Lung (tissue), 12 donors: ENCODE measurements around the gene NTN3. TPM values are rescaled to one million over a fixed set of nuclear protein-coding genes. Genes with fewer than 3 reads are reported as not detected.

Experiments
- ATAC-seq: fragments of 200-7000 bp; cut with Tn5 transposase; one replicate; pipeline ENCODE4 v1.9.1; 2020; ENCODE audit warnings: moderate number of reproducible peaks; ENCODE audit not compliant: insufficient read depth, low FRiP score
- DNase-seq, 3 donors: peaks; one replicate each; pipeline ENCODE4 v3.0.0-alpha.2; 2013 to 2017
- H3K27ac ChIP-seq, 2 donors: one replicate each; pipeline ENCODE4 v1.5.1; 2013; ENCODE audit warnings: mild to moderate bottlenecking in 2 of 2, moderate library complexity in 2 of 2, control low read depth in 1 of 2, inconsistent platforms in 1 of 2, low read depth in 1 of 2, low read length in 1 of 2
- H3K27me3 ChIP-seq, 3 donors: one replicate each; pipeline ENCODE4 v1.5.1; 2013; ENCODE audit warnings: low read length in 2 of 3; ENCODE audit not compliant: control insufficient read depth in 3 of 3, insufficient read depth in 3 of 3
- H3K36me3 ChIP-seq, 4 donors: one replicate each; pipeline ENCODE4 v1.5.1; 2013; ENCODE audit warnings: low read length in 4 of 4, mild to moderate bottlenecking in 1 of 4, moderate library complexity in 1 of 4; ENCODE audit not compliant: control insufficient read depth in 4 of 4, insufficient read depth in 4 of 4
- H3K4me1 ChIP-seq, 5 donors: one replicate each; pipeline ENCODE4 v1.5.1; 2013; ENCODE audit warnings: low read length in 5 of 5, mild to moderate bottlenecking in 2 of 5, moderate library complexity in 1 of 5; ENCODE audit not compliant: control insufficient read depth in 5 of 5, insufficient read depth in 5 of 5
- H3K4me3 ChIP-seq: one replicate; pipeline ENCODE4 v1.5.1; 2013; ENCODE audit warnings: mild to moderate bottlenecking, control low read depth, moderate library complexity
- H3K9ac ChIP-seq, 2 donors: one replicate each; pipeline ENCODE4 v1.5.1; 2013; ENCODE audit warnings: low read length in 2 of 2, control low read depth in 1 of 2; ENCODE audit not compliant: insufficient read depth in 1 of 2
- H3K9me3 ChIP-seq, 4 donors: one replicate each; pipeline ENCODE4 v1.5.1; 2013; ENCODE audit warnings: low read length in 3 of 4, mild to moderate bottlenecking in 1 of 4, moderate library complexity in 1 of 4; ENCODE audit not compliant: control insufficient read depth in 4 of 4, insufficient read depth in 3 of 4
- CTCF ChIP-seq: IDR thresholded peaks from 2 replicates; pipeline ENCODE4 v1.5.1; 2012; ENCODE audit warnings: mild to moderate bottlenecking; ENCODE audit errors: control extremely low read depth, extremely low read depth
- WGBS, 2 donors: extraction: QIAGEN DNeasy Blood & Tissue Kit; methylation state at CpG; one replicate each; pipeline ENCODE4 v1.1.7; 2013; 5-methylcytosine and 5-hydroxymethylcytosine counted together
- polyA plus RNA-seq, 2 donors: library from polyadenylated mRNA; stranded (reverse); fragments of 200-250 nt; gene quantifications; one replicate each; pipeline ENCODE4 v1.2.1, GENCODE V29; 2013
- total RNA-seq, 2 donors: library from RNA; depleted of rRNA in 1 of 2; stranded (reverse); fragments of >200 nt in 1 of 2; gene quantifications; one replicate each; pipeline ENCODE4 v1.2.1, GENCODE V29; 2014 to 2021
- donor health status: control.
- donor health status: control.
- donor health status: Bipolar disorder and iron deficiency.
- donor health status: healthy.
- donor health status: DM: yes; HTN: yes; CAD: no.

The NTN3 gene
- total and polyA plus RNA-seq, 4 donors = 0.06 to 2.4 TPM; not detected in 2

DNA sequence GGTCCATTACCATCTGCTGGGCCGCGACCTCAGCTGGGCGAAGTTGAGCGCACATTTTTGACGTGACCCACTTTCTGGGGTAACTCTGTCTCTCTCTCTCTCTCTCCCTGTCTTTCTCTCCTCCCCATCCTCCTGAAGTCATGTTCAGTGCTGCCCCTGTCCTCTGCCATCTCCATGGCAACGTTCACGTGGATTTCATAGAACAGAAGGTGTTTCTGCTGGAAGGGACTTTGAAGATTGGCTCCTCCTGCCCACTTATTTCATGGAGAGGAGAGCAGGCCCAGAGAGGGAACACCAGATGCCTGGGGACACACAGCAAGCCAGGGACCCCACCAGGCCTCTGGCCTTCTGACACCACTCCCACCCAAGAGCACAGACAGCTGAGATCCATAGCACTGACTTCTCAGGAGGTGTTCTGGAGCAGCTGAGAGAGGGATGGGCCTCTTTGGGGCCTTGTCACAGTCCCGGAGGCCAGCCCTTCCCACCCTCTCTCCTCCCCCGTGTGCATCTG is 46.0 kb upstream of the NTN3 start:
- H3K36me3 ChIP-seq = no peaks in the 10 kb centered on the region
- H3K4me3 ChIP-seq = no peak overlapping the region
- no peak for ATAC-seq
- H3K9ac ChIP-seq = no peak overlapping the region
- DNase-seq = no peak
- H3K27ac ChIP-seq = no peak overlapping the region
- H3K27me3 ChIP-seq = no peaks in the 10 kb centered on the region
- H3K9me3 ChIP-seq = no peaks in the 10 kb centered on the region
- TF ChIP-seq CTCF = no peak
- H3K4me1 ChIP-seq = peaks cover 0 to 6% (median 4%) of the 10 kb centered on the region in 5 donors
- 89% methylated on average over 9 of the region's 9 CpGs for WGBS, 2 donors

DNA sequence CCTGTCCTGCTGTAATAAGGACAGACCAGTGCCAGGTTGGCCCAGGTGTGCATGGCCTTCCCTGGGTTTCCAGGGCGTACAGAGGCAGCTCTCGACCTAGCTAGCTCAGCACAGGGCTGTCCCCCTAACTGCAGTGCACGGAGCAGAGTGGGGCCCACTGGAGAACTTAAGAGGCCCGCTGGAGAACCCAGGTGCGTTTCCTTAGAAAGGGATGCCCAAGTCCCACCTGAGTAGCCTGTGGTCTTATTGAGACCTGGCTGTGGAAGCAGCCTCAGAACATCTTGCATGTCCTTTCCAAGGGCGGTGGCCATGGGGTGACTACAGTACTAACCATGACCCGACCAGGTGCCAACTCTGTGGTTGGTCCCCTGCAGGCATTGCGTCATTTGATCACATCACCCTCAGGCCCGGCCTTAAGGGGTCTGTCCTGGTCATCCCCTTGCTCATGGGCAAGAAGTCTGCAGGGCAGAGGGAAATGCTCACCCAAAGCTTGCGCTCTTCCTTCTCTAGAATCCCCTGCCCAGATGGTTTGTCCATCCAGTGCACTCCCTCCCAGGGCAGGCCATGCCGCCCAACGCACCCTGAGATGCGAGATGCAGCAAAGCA is 45.2 kb upstream of the NTN3 start:
- H3K9ac ChIP-seq = no peak overlapping the region
- H3K27ac ChIP-seq = no peak overlapping the region
- H3K36me3 ChIP-seq = peaks cover 0 to under 1% (median 0%) of the 10 kb centered on the region in 4 donors
- ATAC-seq (no peak), DNase-seq (no peak)
- peaks cover 0 to 14% (median 7%) of the 10 kb centered on the region in 5 donors for H3K4me1 ChIP-seq
- no peaks in the 10 kb centered on the region for H3K9me3 ChIP-seq
- H3K27me3 ChIP-seq = no peaks in the 10 kb centered on the region
- 90 to 94% methylated on average over 13 of the region's 13 CpGs for WGBS, 2 donors
- H3K4me3 ChIP-seq = no peak overlapping the region
- no peak for TF ChIP-seq CTCF

DNA sequence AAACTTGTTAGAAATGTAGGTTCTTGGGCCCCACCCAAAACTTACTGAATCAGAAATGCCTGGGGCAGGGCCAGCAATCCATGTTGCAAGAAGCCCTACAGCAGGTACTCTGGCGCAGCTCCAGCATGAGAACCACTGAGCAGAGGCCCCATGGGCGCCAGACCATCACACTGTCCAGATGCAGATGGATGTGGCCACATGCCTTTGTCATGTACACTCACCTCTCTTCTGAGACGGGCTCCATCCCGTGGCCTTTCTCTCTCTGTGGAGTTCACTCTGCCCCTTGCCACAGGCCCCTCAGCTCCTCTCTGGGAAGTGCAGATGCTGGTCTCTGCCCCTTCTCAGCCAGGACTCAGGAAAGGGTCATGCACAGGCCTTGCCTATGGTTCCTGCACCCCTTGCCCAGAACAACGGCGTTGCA is 44.1 kb upstream of the NTN3 start:
- no peak overlapping the region for H3K27ac ChIP-seq
- WGBS, 2 donors = 86 to 88% methylated on average over 6 of the region's 6 CpGs
- no peak for TF ChIP-seq CTCF

GRCh38 chr16:2427526-2427925 is 43.6 kb upstream of the NTN3 start:
- H3K9me3 ChIP-seq = no peaks in the 10 kb centered on the region
- no peak overlapping the region for H3K27ac ChIP-seq
- WGBS, 2 donors = 77 to 85% methylated on average over 4 of the region's 4 CpGs
- ATAC-seq (no peak), DNase-seq (no peak)
- no peak overlapping the region for H3K9ac ChIP-seq
- H3K36me3 ChIP-seq = peaks cover 0 to 13% (median 2%) of the 10 kb centered on the region in 4 donors
- H3K27me3 ChIP-seq = no peaks in the 10 kb centered on the region
- H3K4me1 ChIP-seq = peaks cover 0 to 18% (median 8%) of the 10 kb centered on the region in 5 donors
- no peak overlapping the region for H3K4me3 ChIP-seq
- no peak for TF ChIP-seq CTCF

More for the DNA sequence above, 44.1 kb upstream of the NTN3 start:
- Histone ChIP-seq H3K4me1 (peaks cover 0 to 18% (median 8%) of the 10 kb centered on the region in 5 donors), H3K4me3 (no peak overlapping the region), H3K36me3 (peaks cover 0 to 7% (median 0%) of the 10 kb centered on the region in 4 donors), H3K9ac (no peak overlapping the region), H3K27me3 (no peaks in the 10 kb centered on the region), H3K9me3 (no peaks in the 10 kb centered on the region)
- DNase-seq (no peak), ATAC-seq (no peak)
